Activated CD8-positive, alpha-beta T cell treated with anti-CD3 and anti-CD28 coated beads for 36 hours (primary cell): ENCODE measurements around the gene RNF144A. TPM values are rescaled to one million over a fixed set of nuclear protein-coding genes. Genes with fewer than 3 reads are reported as not detected.

Experiments used
- ATAC-seq: fragments of 200-7000 bp; cut with Tn5 transposase; one replicate; pipeline ENCODE4 v1.10.0; 2021; ENCODE audit warnings: mild to moderate bottlenecking, moderate library complexity
- CTCF ChIA-PET: fragments of 350-600 bp; sonication (Branson Sonifier 250); formaldehyde crosslinking; loops from one replicate; lab custom pipeline; 2021; ENCODE audit warnings: antibody characterized with exemption; lab: Charles Lee
- POLR2A ChIA-PET: fragments of 350-600 bp; sonication (Branson Sonifier 250); formaldehyde crosslinking; loops from one replicate; lab custom pipeline; 2021; ENCODE audit warnings: antibody characterized with exemption; lab: Charles Lee
- DNase-seq: peaks from one replicate; pipeline ENCODE4 v3.0.0-alpha.2; 2020
- H3K27ac Mint-ChIP-seq: one replicate; pipeline ENCODE4 v1.8.0; 2021; ENCODE audit warnings: mild to moderate bottlenecking, mixed read lengths
- H3K27me3 Mint-ChIP-seq: one replicate; pipeline ENCODE4 v1.8.0; 2021; ENCODE audit warnings: mixed read lengths
- H3K36me3 Mint-ChIP-seq: one replicate; pipeline ENCODE4 v1.8.0; 2021; ENCODE audit warnings: low read depth, mixed read lengths
- H3K4me1 Mint-ChIP-seq: one replicate; pipeline ENCODE4 v1.8.0; 2021; ENCODE audit warnings: low read depth, mixed read lengths
- H3K4me3 Mint-ChIP-seq: one replicate; pipeline ENCODE4 v1.8.0; 2021; ENCODE audit warnings: mild to moderate bottlenecking, moderate library complexity, mixed read lengths
- H3K9me3 Mint-ChIP-seq: one replicate; pipeline ENCODE4 v1.8.0; 2021; ENCODE audit warnings: mixed read lengths
- CTCF ChIP-seq: fragments of 200-600 bp; IDR thresholded peaks from one replicate; pipeline ENCODE4 v1.8.0; 2022; ENCODE audit warnings: antibody characterized with exemption, mild to moderate bottlenecking
- intact Hi-C: fragments of 100-400 bp; cut with micrococcal nuclease; formaldehyde crosslinking; loops from one replicate; pipeline ENCODE4 v1.10.0; 2022
- total RNA-seq, 2 experiments: library from RNA; stranded (reverse); gene quantifications; one replicate each; pipeline ENCODE4 v1.2.3, GENCODE V29; 2021

Gene RNF144A
- total RNA-seq, 2 experiments from 2014 or later = 32.6 to 36.5 TPM

- Mint-ChIP-seq H3K9me3 (peaks cover 4% of the 10 kb centered on the region), H3K27me3 (no peaks in the 10 kb centered on the region), H3K36me3 (peaks cover 4% of the 10 kb centered on the region), H3K4me3 (peak within 1 kb of the TSS; percentile 66), H3K4me1 (peaks cover 68% of the 10 kb centered on the region), H3K27ac (peak within 1 kb of the TSS; percentile 40)
- DNase-seq (peak; percentile 40), ATAC-seq (peak; percentile 80)
- no peak for TF ChIP-seq CTCF
- ChIA-PET CTCF (interaction anchor here (0.9 to 7.1 kb wide), 9 partner anchors 11 to 167 kb away, joined by 3 to 69 read pairs (median 5); partner anchors contain the start of genes CMPK2 and RNF144A), POLR2A (interaction anchor here (1.1 to 6.8 kb wide), 5 partner anchors 11 to 166 kb away, joined by 3 to 48 read pairs (median 9); partner anchors contain the start of gene CMPK2)
- intact Hi-C loops = no loop called here
These were observed 39.6 kb upstream of the RNF144A start, which contains the start of gene RSAD2 for GRCh38 chr2:6877402-6878304. RSAD2 (plus strand) TSS chr2:6877777; CDS start chr2:6877801, 24 bp downstream.

- Mint-ChIP-seq H3K4me3 (peak overlapping the region; percentile 26), H3K36me3 (peaks cover 4% of the 10 kb centered on the region), H3K4me1 (peaks cover 59% of the 10 kb centered on the region), H3K9me3 (peaks cover 4% of the 10 kb centered on the region), H3K27me3 (no peaks in the 10 kb centered on the region), H3K27ac (no peak overlapping the region)
- TF ChIP-seq CTCF = no peak
- DNase-seq = no peak
- ChIA-PET CTCF (interaction anchor here (1.1 to 7.1 kb wide), 9 partner anchors 12 to 166 kb away, joined by 3 to 69 read pairs (median 5); partner anchors contain the start of genes CMPK2 and RNF144A), POLR2A (interaction anchor here (2.5 to 6.8 kb wide), 2 partner anchors 11 to 31 kb away, joined by 9 to 48 read pairs; partner anchors contain the start of gene CMPK2)
- intact Hi-C loops = no loop called here
- no peak for ATAC-seq
These were observed 38.7 kb upstream of the RNF144A start for GRCh38 chr2:6878549-6878948.

- ChIA-PET POLR2A (interaction anchor here (2.5 to 6.8 kb wide), 2 partner anchors 12 to 30 kb away, joined by 9 to 48 read pairs; partner anchors contain the start of gene CMPK2), CTCF (interaction anchor here (1.1 to 7.1 kb wide), 8 partner anchors 12 to 165 kb away, joined by 3 to 69 read pairs (median 6); partner anchors contain the start of gene CMPK2)
- no peak for ATAC-seq
- peak overlapping the region; percentile 26 for H3K4me3 Mint-ChIP-seq
- no peak for DNase-seq
- no peaks in the 10 kb centered on the region for H3K27me3 Mint-ChIP-seq
- H3K36me3 Mint-ChIP-seq = peaks cover 1% of the 10 kb centered on the region
- TF ChIP-seq CTCF = no peak
- H3K4me1 Mint-ChIP-seq = peaks cover 59% of the 10 kb centered on the region
- no peak overlapping the region for H3K27ac Mint-ChIP-seq
- intact Hi-C loops = no loop called here
- peaks cover 1% of the 10 kb centered on the region for H3K9me3 Mint-ChIP-seq
These were observed 38.2 kb upstream of the RNF144A start for GRCh38 chr2:6879011-6879410.

- CTCF ChIA-PET = interaction anchor here (0.7 to 7.1 kb wide), 8 partner anchors 8 to 164 kb away, joined by 3 to 69 read pairs (median 4); partner anchors contain the start of gene CMPK2
- peak overlapping the region; percentile 51 for H3K4me3 Mint-ChIP-seq
- ATAC-seq = peak; percentile 43
- intact Hi-C loops = no loop called here
- H3K4me1 Mint-ChIP-seq = peaks cover 52% of the 10 kb centered on the region
- H3K27me3 Mint-ChIP-seq = no peaks in the 10 kb centered on the region
- POLR2A ChIA-PET = interaction anchor here (1.0 to 6.8 kb wide), 5 partner anchors 13 to 181 kb away, joined by 3 to 48 read pairs (median 3); partner anchors contain the start of gene CMPK2
- TF ChIP-seq CTCF = no peak
- no peaks in the 10 kb centered on the region for H3K36me3 Mint-ChIP-seq
- DNase-seq = no peak
- H3K27ac Mint-ChIP-seq = peak overlapping the region; percentile 84
- no peaks in the 10 kb centered on the region for H3K9me3 Mint-ChIP-seq
These were observed 36.9 kb upstream of the RNF144A start for GRCh38 chr2:6880200-6880733.
